HFF-Myc (cell line): ENCODE results near the gene ZBTB12.
"Not testable (repeated sequence)": the region's sequence is repeated elsewhere in the genome, so short reads cannot be mapped to it uniquely, and the experiment has no call there.

Experiments used
- DNase-seq: peaks from one replicate; pipeline ENCODE4 v3.0.0-alpha.2; 2011; ENCODE audit warnings: low read depth; ENCODE audit errors: extremely low read depth
- H3K4me3 ChIP-seq: replicated peaks from 2 replicates; pipeline ENCODE4 v1.5.1; 2011; ENCODE audit warnings: low read depth, mild to moderate bottlenecking, control low read depth, low read length
- TF ChIP-seq, protein P1 (sequence below): IDR thresholded peaks from 2 replicates; pipeline ENCODE4 v1.5.1; 2012; ENCODE audit warnings: mild to moderate bottlenecking, low read depth, low read length, control low read depth; ENCODE audit errors: missing control alignments

ZBTB12 gene

DNA sequence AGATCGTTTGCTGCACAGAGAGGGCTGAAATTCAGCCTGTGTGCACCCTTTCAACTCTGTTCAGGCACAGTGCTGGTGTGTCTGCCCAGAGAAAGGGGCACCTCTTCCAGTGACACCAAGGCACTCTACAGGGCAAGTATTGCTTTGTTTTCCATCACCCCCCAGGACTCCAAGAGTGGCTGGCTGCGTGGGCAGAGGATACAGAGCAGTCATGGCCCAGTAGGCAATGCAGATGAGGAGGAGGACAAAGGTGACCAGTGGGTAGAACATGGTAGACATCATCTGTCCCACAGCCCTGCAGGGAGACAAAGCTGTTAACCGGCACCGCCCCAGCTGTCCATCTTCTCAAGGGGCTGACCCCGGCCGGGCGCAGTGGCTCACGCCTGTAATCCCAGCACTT is 32.5 kb downstream of the ZBTB12 start:
- TF ChIP-seq, protein P1, sequence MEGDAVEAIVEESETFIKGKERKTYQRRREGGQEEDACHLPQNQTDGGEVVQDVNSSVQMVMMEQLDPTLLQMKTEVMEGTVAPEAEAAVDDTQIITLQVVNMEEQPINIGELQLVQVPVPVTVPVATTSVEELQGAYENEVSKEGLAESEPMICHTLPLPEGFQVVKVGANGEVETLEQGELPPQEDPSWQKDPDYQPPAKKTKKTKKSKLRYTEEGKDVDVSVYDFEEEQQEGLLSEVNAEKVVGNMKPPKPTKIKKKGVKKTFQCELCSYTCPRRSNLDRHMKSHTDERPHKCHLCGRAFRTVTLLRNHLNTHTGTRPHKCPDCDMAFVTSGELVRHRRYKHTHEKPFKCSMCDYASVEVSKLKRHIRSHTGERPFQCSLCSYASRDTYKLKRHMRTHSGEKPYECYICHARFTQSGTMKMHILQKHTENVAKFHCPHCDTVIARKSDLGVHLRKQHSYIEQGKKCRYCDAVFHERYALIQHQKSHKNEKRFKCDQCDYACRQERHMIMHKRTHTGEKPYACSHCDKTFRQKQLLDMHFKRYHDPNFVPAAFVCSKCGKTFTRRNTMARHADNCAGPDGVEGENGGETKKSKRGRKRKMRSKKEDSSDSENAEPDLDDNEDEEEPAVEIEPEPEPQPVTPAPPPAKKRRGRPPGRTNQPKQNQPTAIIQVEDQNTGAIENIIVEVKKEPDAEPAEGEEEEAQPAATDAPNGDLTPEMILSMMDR, result no peak
- H3K4me3 ChIP-seq, result no peak overlapping the region
- DNase-seq, result no peak

DNA sequence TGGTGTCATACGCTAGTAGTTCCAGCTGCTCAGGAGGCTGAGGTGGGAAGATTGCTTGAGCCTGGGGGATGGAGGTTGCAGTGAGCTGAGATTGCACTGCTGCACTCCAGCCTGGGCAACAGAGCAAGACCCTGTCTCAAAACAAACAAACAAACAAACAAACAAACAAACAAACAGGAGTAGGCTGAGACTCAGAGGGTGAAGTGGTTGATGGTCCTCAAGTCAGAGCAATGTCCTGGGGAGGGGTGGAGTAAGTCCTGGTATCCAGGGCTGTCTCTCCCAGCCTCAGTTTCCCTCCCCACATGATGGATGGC is 33.3 kb downstream of the ZBTB12 start:
- DNase-seq, H3K4me3 ChIP-seq: not testable (repeated sequence)

DNA sequence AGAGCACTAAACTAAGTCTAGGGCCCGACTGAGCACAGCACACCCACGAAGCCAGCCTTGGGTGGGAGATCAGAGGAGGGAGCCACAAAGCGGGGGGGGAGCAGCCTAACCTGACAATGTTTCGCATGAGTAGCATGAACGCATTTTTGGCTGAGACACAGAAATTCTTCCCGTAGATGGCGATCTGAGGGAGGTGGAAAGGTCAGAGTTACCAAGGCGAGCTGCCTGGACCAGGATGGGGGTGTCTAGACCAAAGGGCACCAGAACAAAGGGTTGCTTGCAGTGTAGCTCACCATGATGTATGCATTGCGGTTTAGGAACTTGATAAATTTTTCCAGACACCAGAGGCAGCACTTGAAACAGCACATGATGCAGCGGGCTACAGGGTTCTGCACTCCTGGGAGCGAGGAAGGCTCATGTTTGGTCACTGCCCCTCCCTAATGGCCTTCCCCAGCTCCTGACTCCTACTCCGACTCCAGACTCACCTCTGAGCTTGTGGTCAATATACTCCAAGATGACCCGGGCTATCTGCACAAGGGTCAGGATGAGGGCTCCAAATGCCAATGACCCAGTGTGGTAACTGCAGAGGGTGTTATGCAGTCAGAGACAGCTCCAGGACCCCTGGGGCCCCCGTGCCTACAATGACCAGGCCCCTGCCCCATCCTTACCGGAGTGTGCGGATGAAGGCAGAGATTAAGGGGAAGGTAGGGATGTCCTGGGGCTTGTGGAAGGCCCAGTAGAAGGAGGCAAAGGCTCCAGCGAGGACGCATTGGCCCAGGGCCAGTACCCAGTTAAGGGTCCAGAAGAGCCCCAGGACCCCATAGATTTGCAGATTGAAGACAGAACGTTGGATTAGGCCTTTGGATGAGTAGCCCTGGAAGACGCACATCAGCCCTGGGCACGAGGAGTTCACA is 36.4 kb downstream of the ZBTB12 start:
- DNase-seq, result no peak
- TF ChIP-seq, protein P1, result no peak
- no peak overlapping the region for H3K4me3 ChIP-seq

DNA sequence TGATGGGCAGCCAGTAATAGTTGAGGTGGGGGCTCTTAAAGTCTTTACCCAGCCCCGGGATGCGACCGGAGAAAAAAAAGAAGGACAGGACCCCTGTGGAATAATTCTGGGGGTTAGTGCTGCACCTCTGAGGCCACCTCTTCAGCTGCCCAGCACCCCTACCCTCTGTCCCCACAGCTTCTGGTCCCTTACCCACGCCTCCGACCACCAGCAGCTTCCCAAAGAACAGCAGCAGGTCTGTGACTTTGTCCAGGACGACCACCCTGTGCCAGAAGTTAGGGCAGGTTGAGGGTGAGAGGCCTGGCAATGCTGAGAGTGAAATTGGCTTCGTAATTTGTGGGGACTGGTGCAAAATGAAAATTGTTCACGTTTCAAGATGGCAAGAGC is 37.1 kb downstream of the ZBTB12 start:
- TF ChIP-seq, protein P1, result no peak
- no peak overlapping the region for H3K4me3 ChIP-seq
- DNase-seq, result no peak

DNA sequence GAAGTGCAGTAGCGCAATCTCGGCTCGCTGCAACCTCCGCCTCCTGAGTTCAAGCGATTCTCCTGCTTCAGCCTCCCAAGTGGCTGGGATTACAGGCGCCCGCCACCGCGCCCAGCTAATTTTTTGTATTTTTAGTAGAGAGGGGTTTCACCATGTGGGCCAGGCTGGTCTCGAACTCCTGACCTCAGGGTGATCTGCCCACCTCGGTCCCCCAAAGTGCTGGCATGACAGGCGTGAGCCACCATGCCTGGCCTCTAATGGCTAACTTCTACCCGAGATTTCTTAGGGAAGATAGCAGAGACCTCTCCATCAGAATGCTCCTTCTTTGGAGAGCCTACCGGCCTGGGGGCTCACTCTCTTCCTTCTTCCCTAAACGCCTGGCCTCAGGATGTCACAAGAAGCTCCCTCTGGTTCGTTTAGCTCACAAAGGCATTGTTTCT is 37.7 kb downstream of the ZBTB12 start:
- peak overlapping the region; percentile 83 for H3K4me3 ChIP-seq
- not testable (repeated sequence) for DNase-seq

DNA sequence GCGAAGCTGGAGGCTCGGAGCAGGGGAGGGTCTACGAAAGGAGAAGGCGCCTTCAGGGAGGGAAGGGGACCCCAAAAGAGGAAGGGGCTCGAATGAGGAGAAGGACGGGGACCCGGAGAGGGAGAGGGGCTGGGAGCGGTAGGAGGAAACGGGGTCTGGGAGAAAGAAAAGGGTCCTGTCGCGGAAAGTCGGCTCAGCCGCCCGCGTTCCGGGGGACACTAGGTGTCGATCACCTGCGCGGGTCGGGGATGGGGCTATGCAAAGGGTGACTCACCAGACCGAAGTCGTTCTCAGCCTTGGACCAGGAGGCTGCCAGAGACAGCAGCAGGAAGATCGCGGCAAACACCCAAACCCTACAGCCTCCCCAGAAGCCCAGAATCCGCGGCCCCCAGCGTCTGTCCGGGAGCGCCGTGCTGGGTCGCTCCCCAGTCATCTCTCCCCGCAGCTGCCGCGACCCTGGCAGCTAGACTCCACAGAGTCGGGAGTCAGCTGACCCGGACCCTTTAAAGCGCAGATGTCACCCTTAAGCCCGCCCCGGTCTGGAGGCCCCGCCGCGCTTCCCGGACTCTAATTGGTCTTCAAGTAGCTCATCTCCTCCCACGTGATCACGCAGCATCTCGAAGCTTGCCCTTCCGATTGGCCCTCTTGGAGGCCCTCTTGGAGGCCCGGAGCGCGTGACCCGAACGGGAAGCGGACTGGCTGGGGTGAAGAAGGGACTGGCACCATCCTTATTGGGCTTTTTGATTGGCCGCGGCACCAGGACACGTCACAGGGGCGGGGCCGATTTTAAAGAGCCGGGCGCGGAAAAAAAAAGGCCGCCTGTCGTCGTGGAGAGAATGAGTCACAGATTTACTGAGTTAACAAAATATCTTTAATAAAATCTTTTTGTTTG is 39.3 kb downstream of the ZBTB12 start, which contains the start of gene NEU1:
Gene NEU1 (minus strand): TSS at position 478 of the 892 bp plus-strand sequence. CDS start 45 bp downstream, at position 433.
- H3K4me3 ChIP-seq, result peak within 1 kb of the TSS; percentile 83
- peak; percentile 99 for DNase-seq
- TF ChIP-seq, protein P1, result no peak

DNA sequence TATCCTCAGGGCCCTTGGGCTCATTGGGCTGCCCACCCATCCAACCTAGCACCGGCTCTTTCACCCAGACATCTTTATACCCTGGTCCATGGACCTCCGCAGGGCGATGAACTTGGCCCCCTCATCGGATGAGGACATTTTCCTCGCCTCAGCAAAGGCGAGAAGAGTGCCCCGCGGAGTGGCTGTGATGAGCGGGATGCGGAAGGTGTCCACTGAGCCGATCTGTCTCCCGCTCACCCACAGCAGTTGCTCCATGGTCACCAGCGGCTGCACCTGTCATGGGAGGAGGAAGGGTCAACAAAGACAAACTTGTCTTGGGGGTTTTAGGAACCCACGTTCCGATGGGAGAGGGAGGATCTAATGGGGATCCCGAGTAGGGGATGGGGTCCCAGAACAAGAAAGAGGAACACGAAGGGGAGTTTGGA is 40.0 kb downstream of the ZBTB12 start:
- TF ChIP-seq, protein P1, result no peak
- DNase-seq, result no peak
- peak overlapping the region; percentile 83 for H3K4me3 ChIP-seq
